Stimulated activated CD4-positive, alpha-beta T cell treated with anti-CD3 and anti-CD28 coated beads, Interleukin-12 subunit alpha, Interleukin-12 subunit beta, amount 100 ng/mL, for 48 hours (primary cell): Measurements from ENCODE around the gene NTN1.

ENCODE experiments used
- DNase-seq, 3 donors: peaks; one replicate each; pipeline ENCODE4 v3.0.0-alpha.2; 2020; ENCODE audit warnings: low read depth in 2 of 3, low spot score in 1 of 3

Gene NTN1

GRCh38 chr17:9035249-9035648, 13.9 kb downstream of the NTN1 start:
- DNase-seq = no peak

GRCh38 chr17:9036336-9036735, 15.0 kb downstream of the NTN1 start:
- no peak for DNase-seq

- DNase-seq = no peak
These were observed 16.4 kb downstream of the NTN1 start for GRCh38 chr17:9037736-9038135.

GRCh38 chr17:9038380-9038779, 17.1 kb downstream of the NTN1 start:
- no peak for DNase-seq

DNA sequence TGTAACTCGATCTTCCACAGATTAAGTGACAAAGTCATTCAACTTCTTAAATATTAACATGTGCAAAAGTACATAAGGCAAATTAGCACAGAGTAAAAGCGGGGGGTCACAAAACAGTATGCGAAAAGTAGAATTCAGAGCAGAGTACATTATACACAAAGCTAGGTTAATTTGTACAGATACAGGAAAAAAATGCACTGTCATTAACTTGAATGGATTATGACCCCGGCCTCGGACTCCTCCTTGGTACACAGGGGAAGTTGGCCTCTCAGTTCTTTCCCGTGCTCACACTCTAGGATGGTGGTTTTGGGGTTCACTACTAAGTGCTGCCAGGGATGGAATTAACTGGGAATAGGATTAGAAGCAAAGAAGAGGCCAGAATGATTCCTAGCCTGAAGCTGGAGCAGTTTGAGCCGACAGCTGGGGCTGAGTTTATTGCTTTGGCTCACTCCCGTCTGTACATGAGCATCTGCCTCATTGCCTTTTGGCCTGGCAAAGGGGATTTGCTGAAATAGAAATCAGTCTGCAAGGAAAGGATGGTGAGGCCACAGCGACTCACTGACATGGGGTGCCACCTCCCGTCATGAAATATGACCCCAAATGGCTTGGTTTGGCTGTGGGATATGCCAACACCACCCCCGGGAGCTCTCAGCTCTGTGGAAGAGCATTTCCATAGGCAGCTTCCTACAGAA, 23.6 kb downstream of the NTN1 start:
- no peak for DNase-seq

DNA sequence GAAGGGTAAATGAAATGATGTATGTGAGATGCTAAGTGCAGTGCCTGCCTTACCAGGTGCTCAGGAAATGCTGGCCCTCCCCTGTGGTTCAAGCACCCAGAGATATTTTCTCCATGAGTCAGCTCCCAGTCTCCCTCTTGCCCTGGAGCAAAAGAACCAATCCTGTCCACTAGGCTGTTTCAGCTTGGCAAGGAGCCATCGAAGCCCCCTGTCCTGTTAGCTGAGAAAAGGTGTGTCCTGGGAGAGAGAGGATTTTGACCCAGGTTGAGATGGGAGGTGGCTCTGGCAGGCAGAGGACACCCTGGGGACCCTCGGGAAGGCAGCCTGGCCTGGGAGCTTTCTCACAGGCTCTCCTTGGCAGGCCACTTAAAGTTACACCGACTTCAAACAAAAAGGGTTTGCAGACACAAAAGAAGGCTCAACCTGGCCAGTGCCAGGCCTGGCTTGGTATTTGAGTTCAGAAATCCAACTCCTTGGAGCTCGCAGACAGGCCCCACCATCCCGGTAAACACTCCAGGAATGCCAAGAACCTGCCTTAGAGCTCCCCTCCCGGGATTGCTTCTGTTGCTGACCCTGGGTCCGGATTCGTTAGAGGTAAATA, 29.6 kb downstream of the NTN1 start:
- DNase-seq = no peak

- no peak for DNase-seq
These were observed 30.3 kb downstream of the NTN1 start for GRCh38 chr17:9051561-9051960.

GRCh38 chr17:9052921-9053320, 31.6 kb downstream of the NTN1 start:
- no peak for DNase-seq

DNA sequence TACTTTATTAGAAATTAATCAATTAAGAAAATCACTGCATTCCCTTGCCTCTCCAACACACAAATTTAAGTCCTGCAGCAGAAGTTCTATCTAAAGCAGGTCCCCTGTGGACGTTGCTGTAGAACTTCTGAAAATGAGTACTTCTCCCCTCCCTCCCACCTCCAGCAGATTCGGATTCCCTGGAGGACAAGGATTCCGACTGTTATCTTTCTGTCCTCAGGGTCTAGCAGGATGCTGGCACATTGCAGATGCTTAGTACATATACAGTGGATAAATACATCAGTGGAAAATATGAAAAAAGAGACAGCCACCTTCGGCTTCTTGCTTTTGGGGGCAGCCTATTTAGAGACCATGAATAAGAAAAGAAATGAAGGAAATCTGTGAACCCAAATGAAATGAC, 32.1 kb downstream of the NTN1 start:
- no peak for DNase-seq

DNA sequence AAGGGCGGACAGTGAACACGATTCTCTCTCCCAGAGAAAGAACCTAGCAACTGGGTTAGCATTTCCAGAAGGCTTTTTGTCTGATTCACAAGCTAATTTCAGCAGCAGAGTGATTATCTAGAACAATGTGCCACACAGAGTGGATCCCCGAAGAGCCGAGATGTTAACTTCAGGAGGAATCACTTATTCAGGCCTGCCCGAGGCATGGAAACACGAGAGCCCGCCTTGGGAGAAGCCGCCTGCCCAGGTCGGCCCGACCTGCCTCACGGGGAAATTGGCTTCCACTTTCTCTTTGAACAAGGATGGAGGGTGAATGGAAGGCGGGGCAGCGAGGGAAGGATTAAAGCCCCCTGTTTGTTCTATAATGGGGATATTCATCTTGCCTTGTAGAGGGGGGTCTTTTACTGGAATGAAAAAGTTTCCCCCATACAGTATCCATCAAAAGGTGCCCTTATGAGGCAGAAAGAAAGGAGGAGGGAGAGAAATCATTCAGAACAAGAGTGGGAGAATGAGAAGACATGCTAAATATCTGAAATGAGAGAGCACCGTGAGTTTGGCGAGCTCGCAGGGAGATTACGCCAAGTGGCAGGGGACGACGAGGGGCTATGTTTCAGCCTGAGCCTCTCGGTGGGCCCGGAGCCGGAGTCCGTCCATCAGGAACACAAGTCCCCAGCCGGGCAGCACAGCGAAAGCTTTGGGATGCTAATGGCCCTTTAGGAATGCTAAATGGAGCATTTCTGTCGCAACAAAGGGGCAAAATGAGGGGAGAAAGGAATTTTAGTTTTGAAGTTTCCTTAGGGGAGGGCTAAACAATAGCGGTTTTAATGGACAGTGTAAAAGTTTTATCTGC, 33.0 kb downstream of the NTN1 start:
- DNase-seq = no peak

DNA sequence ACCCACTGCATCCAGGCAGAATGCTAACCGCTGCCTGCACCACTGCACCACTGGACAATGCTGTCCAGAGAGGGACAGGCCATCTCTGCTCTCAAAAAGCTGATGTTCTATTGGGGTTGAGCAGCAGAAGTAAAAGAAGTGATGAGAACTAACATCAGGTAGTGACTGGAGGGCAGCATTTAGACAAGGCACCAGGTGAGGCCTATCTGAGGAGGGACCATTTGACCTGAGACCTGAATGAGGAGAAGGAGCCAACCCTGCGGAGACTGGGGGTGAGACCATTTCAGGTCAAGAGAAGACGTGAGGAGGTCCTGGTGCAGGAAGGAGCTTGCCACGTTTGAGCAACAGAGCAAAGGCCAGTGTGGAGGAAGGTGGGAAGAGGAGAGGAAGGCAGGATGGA, 34.0 kb downstream of the NTN1 start:
- DNase-seq = no peak

- DNase-seq = no peak
These were observed 35.3 kb downstream of the NTN1 start for GRCh38 chr17:9056566-9056965.

- no peak for DNase-seq
These were observed 36.0 kb downstream of the NTN1 start for GRCh38 chr17:9057310-9057709.

DNA sequence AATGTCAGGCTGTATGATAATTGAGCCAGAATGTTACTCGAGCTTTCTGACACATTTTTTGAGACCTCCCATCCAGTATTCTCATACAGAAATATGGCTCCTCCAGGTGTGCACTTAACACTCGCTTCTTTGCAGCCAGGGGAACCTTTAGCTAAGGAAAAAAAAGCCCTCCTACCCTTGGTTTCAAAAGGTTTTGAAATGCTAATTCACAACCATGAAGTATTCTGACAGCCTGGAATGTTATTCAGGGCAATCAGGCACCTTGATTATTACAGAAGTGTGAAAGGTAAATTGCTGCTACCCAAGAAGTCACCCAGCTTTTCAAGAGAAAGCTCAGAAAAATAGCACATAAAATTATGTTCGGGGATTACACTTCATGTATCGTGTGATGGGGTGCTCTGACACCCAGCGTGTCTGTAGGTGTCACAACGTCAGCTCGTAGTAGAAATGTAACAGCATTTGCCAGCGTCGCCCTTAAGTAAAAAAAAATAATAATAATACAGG, 41.1 kb downstream of the NTN1 start:
- DNase-seq = no peak

DNA sequence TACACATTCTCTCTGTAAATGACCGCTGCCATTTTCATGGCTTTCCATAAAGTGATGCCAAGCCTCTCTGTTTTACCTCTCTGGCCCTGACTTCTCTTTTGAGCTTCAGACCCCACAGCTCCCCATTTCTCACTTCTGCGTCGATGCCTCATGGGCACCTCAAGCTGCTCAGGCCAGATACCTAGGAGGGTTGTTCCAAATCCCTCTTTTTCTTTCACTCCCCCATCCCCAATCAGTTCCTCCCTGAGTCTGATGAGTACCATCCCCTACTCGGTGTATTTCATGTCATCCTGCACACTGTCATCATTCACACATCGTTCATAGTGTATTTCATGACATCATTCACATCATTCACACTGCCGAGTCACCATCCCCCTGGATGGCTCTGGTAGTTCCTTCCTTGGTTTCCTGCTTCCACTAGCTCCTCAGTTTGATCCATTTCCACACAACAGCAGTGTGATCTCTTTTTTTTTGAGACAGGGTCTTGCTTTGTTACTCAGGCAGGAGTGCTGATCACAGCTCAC, 43.1 kb downstream of the NTN1 start:
- DNase-seq = no peak

GRCh38 chr17:9071016-9071415, 49.7 kb downstream of the NTN1 start:
- DNase-seq = no peak

- no peak for DNase-seq
These were observed 50.6 kb downstream of the NTN1 start for GRCh38 chr17:9071811-9072498.

GRCh38 chr17:9072696-9073339, 51.5 kb downstream of the NTN1 start:
- no peak for DNase-seq

DNA sequence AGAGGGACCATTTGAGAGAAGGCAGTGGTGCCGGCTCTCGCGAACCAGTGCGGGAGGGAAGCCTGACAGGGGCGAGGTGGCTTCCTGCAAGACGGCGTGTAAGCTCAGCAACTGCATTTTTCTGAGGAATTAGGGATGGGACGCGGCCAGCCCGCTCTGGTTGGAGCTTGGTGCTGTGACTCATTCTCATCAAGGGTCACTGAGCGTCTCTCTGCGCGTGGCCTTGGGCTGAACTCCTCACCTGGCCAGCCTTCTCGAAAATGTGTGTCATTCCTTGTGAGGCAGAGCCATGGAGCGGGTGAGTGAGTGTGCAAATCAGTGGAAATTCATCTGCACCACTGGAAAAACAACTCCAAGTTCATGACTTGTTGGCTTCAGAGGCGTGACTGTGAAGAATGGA, 52.8 kb downstream of the NTN1 start:
- DNase-seq = no peak

DNA sequence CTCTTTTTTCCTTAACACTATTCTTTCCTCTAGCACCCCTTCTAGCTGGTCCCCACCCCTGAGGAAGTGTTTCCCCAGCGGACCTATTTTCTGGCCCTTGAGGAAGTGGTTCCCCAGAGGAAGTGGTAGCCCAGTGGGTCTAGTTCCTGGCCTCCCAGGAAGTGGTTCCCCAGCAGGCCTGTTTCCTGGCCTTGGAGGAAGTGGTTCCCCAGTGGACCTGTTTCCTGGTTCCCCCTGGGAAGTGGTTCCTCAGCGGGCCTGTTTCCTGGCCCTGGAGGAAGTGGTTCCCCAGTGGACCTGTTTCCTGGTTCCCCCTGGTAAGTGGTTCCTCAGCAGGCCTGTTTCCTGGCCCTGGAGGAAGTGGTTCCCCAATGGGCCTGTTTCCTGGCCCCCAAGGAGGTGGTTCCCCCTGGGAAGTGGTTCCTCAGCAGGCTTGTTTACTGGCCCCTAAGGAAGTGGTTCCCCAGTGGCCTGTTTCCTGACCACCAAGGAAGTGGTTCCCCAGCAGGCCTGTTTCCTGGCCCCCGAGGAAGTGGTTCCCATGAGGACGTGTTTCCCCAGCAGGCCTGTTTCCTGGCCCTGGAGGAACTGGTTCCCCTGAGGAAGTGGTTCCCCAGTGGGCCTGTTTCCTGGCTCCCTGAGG, 58.3 kb downstream of the NTN1 start:
- DNase-seq = no peak
